Activated gamma-delta T cell treated with anti-CD3 and anti-CD28 coated beads, Interleukin-2, amount 50 U/mL, for 16 hours (primary cell): Measurements from ENCODE around the gene GLDN.
"Not testable (repeated sequence)": the region's sequence is repeated elsewhere in the genome, so short reads cannot be mapped to it uniquely, and the experiment has no call there.

Experiments used
- DNase-seq: peaks from one replicate; pipeline ENCODE4 v3.0.0-alpha.2; 2020; ENCODE audit warnings: low read depth

The GLDN gene

GRCh38 chr15:51387699-51388041 lies 46.2 kb downstream of the GLDN start:
- no peak for DNase-seq

- no peak for DNase-seq
Observed at GRCh38 chr15:51388726-51389125, 47.3 kb downstream of the GLDN start.

- DNase-seq, result no peak
Observed at GRCh38 chr15:51390241-51390965, 48.9 kb downstream of the GLDN start.

GRCh38 chr15:51390966-51391422 lies 49.5 kb downstream of the GLDN start:
- DNase-seq, result no peak

GRCh38 chr15:51396921-51397320 lies 55.5 kb downstream of the GLDN start:
- DNase-seq, result no peak

GRCh38 chr15:51398626-51399025 lies 57.2 kb downstream of the GLDN start:
- DNase-seq, result no peak

- DNase-seq, result no peak
Observed at GRCh38 chr15:51401051-51401780, 59.8 kb downstream of the GLDN start.

GRCh38 chr15:51401872-51402517 lies 60.5 kb downstream of the GLDN start:
- no peak for DNase-seq

- no peak for DNase-seq
Observed at GRCh38 chr15:51403072-51403878, 61.8 kb downstream of the GLDN start.

GRCh38 chr15:51403946-51404695 lies 62.7 kb downstream of the GLDN start:
- DNase-seq, result no peak

GRCh38 chr15:51405693-51406523 lies 64.5 kb downstream of the GLDN start:
- DNase-seq, result no peak

GRCh38 chr15:51414256-51414860 lies 72.9 kb downstream of the GLDN start:
- no peak for DNase-seq

GRCh38 chr15:51416129-51416528 lies 74.7 kb downstream of the GLDN start:
- no peak for DNase-seq

- not testable (repeated sequence) for DNase-seq
Observed at GRCh38 chr15:51423040-51423439, 81.6 kb downstream of the GLDN start.

GRCh38 chr15:51424780-51425179 lies 83.3 kb downstream of the GLDN start:
- no peak for DNase-seq

GRCh38 chr15:51425517-51426040 lies 84.1 kb downstream of the GLDN start:
- no peak for DNase-seq

- DNase-seq, result no peak
Observed at GRCh38 chr15:51438526-51438925, 97.1 kb downstream of the GLDN start.

GRCh38 chr15:51443282-51443914 lies 101.9 kb downstream of the GLDN start:
- no peak for DNase-seq

- no peak for DNase-seq
Observed at GRCh38 chr15:51444112-51444511, 102.7 kb downstream of the GLDN start.
